DOHH2 (cell line): ENCODE results near the gene SPEM2.

Experiments
- EZH2phosphoT487 ChIP-seq: fragments of 200-600 bp; sonication (generic); IDR thresholded peaks from 2 replicates; pipeline ENCODE4 v1.6.1; 2017; ENCODE audit warnings: borderline replicate concordance, mild to moderate bottlenecking, antibody characterized with exemption, low read length, moderate library complexity, mixed read lengths
- TF ChIP-seq, protein P1 (sequence below): fragments of 200-600 bp; sonication (generic); IDR thresholded peaks from one replicate; pipeline ENCODE4 v1.5.1; 2014; ENCODE audit warnings: antibody characterized with exemption, mild to moderate bottlenecking, low read depth, low read length; ENCODE audit not compliant: poor library complexity, severe bottlenecking

DNA sequence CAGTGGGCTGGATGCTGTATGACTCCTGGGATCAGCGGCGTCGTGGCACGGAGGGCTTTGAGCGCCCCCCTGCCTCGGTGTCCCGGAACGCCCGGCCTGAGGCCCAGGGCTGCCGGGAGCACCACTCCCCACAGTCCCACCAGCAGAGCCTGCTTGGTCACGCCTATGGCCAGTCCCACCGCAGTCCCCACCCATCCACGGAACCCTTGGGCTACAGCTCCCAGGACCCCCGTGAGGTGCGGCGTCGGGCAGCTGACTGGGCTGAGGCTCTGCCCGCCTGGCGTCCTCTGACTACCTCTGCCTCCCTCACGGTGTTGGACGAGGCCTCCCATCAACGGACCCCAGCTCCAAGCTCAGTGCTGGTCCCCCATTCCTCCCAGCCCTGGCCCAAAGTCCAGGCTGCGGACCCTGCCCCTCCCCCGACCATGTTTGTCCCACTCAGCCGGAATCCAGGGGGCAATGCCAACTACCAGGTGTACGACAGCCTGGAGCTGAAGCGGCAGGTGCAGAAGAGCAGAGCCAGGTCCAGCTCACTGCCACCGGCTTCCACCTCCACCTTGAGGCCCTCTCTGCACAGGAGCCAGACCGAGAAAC, 1.6 kb downstream of the SPEM2 start:
- TF ChIP-seq, protein P1, sequence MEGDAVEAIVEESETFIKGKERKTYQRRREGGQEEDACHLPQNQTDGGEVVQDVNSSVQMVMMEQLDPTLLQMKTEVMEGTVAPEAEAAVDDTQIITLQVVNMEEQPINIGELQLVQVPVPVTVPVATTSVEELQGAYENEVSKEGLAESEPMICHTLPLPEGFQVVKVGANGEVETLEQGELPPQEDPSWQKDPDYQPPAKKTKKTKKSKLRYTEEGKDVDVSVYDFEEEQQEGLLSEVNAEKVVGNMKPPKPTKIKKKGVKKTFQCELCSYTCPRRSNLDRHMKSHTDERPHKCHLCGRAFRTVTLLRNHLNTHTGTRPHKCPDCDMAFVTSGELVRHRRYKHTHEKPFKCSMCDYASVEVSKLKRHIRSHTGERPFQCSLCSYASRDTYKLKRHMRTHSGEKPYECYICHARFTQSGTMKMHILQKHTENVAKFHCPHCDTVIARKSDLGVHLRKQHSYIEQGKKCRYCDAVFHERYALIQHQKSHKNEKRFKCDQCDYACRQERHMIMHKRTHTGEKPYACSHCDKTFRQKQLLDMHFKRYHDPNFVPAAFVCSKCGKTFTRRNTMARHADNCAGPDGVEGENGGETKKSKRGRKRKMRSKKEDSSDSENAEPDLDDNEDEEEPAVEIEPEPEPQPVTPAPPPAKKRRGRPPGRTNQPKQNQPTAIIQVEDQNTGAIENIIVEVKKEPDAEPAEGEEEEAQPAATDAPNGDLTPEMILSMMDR, result no peak
- no peak for TF ChIP-seq EZH2phosphoT487
